GM21723 (cell line): ENCODE measurements around the gene STAU1.
"Not testable (repeated sequence)": the region's sequence is repeated elsewhere in the genome, so short reads cannot be mapped to it uniquely, and the experiment has no call there.

Experiments
- ATAC-seq: cut with Tn5 transposase; IDR thresholded peaks from one replicate; pipeline ENCODE4 v1.9.1; 2021; ENCODE audit warnings: mild to moderate bottlenecking, moderate library complexity; ENCODE audit not compliant: unreplicated experiment

Gene STAU1

DNA sequence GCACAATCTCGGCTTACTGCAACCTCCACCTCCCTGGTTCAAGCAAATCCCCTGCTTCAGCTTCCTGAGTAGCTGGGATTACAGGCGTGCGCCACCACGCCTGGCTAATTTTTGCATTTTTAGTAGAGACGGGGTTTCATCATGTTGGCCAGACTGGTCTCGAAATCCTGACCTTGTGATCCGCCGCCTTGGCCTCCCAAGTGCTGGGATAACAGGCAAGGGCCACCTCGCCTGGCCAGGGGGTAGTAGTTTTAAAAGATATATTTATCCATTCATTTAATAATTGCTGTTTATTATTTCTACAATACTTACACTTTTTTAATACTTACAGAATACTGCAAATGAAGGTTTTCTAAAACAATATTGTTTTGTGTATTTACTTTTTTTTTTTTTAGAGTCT lies 15.6 kb upstream of the STAU1 start:
- no peak for ATAC-seq

DNA sequence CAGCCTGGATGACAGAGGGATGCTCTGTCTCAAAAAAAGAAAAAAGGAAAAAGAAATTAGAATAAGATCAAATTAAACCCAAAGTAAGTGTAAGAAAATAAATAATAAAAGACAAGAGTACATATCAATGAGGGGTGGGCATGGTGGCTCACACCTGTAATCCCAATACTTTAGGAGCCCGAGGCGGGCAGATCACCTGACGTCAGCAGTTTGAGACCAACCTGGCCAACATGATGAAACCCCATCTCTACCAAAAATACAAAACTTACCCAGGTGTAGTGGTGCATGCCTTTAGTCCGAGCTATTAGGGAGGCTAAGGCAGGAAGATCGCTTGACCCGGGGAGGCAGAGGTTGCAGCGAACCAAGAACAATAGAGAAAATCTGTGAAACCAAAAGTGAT lies 14.9 kb upstream of the STAU1 start:
- no peak for ATAC-seq

- no peak for ATAC-seq
Observed at GRCh38 chr20:49199729-49200293, 11.7 kb upstream of the STAU1 start.

DNA sequence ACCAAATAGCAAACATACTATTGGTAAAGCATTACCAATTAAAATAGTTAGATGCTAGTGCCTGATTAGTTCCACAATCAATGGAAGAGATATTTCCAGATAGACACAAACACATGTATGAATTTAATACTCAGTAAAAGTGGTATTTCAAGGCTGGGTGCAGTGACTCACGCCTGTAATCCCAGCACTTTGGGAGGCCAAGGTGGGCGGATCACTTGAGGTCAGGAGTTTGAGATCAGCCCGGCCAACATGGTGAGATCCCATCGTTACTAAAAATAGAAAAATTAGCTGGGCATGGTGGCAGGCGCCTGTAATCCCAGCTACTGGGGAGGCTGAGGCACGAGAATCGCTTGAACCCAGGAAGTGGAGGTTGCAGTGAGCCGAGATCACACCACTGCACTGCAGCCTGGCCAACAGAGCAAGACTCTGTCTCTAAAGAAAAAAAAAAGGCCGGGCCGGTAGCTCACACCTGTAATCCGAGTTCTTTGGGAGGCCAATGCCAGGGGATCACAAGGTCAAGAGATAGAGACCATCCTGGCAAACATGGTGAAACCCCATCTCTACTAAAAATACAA lies 4.9 kb upstream of the STAU1 start:
- ATAC-seq, result not testable (repeated sequence)

GRCh38 chr20:49187330-49187850 lies 744 bp downstream of the STAU1 start:
- peak; percentile 5 for ATAC-seq

GRCh38 chr20:49186535-49187329 lies 1.4 kb downstream of the STAU1 start:
- ATAC-seq, result no peak

DNA sequence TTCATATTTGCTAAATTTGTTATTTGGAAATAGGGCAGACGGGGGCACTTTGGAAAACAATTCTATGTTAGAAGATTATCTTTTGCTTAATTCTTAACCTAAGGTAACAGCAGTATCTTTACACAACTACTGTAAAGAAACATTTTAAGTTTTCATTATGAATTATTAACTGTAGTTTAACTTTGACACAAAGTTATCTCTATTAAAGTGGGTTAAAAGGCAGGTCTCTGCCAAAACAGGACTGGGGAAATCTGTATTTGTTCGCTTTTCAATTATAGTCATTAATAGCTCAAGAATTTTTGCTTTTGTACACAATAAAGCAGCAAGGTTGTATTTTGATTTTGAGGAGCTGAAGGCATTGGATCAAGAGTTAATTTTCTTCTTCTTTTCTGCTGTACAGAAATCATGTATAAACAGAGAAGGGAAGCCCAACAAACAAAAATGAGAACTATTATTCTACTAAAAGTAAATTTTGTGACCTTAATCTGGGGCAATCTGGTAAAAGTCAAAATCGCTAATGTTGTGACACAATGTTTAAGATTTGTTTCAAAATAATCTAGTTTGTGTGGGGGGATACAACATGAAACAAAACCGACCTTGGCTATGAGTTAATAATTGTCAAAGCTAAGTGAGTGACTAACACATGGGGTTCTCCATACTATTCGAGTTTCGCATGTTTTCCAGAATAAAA lies 2.9 kb downstream of the STAU1 start:
- ATAC-seq, result no peak

- ATAC-seq, result no peak
Observed at GRCh38 chr20:49184691-49185070, 3.5 kb downstream of the STAU1 start.

DNA sequence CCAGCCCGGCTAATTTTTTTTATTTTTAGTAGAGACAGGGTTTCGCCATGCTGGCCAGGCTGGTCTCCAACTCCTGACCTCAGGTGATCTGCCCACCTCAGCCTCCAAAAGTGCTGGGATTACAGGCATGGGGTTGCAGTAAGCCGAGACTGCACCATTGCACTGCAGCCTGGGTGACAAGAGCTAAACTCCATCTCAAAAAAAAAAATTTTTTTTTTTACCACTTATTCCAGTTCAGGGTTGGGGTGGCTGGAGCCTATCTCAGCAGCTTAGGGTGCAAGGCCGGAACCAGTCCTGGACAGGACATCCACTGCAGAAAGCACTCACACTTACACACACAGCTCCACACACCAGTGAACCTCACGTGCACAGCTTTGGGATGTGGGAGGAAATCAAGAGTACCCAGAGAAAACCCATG lies 4.0 kb downstream of the STAU1 start:
- ATAC-seq, result not testable (repeated sequence)

- ATAC-seq, result no peak
Observed at GRCh38 chr20:49183444-49183843, 4.7 kb downstream of the STAU1 start.

- no peak for ATAC-seq
Observed at GRCh38 chr20:49181265-49181877, 6.8 kb downstream of the STAU1 start.

- no peak for ATAC-seq
Observed at GRCh38 chr20:49179368-49180277, 8.5 kb downstream of the STAU1 start.

- ATAC-seq, result no peak
Observed at GRCh38 chr20:49174183-49174582, 14.0 kb downstream of the STAU1 start.

GRCh38 chr20:49172413-49172812 lies 15.7 kb downstream of the STAU1 start:
- ATAC-seq, result no peak

GRCh38 chr20:49171909-49172308 lies 16.2 kb downstream of the STAU1 start:
- ATAC-seq, result no peak

- ATAC-seq, result no peak
Observed at GRCh38 chr20:49170714-49171113, 17.4 kb downstream of the STAU1 start.

GRCh38 chr20:49169547-49169946 lies 18.6 kb downstream of the STAU1 start:
- ATAC-seq, result no peak

- not testable (repeated sequence) for ATAC-seq
Observed at GRCh38 chr20:49168864-49169263, 19.3 kb downstream of the STAU1 start.

DNA sequence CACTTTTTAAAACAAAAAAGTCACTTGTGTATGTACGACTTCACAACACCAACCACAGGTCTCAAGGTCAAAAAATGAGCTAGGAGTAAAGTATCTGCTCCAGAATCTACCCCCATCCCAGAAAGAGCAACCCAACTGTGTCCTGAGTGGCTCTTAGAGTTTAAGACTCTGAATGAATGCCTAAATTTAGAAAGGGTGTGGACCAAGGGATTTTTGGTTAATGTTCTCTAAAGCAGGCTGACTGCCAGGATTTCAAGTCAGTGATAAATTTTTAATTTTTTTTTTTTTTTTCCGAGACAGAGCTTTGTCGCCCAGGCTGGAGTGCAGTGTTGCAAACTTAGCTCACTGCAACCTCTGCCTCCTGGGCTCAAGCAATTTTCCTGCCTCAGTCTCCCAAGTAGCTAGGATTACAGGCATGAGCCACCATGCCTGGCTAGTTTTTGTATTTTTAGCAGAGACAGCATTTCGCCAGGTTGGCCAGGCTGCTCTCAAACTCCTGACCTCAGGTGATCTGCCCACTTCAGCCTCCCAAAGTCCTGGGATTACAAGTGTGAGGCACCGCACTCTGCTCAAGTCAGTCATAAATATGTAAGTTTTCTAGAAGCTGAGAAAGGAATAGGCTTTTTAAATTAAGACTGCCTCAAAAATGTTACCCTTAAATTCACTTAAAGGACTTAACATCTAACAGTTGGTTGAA lies 20.2 kb downstream of the STAU1 start:
- no peak for ATAC-seq
